MV-4-11 (cell line): ENCODE results near the gene GNB3.
A peak's percentile ranks its signal among the peaks of the same experiment; 100 is the strongest.

Experiments used
- DNase-seq: peaks from one replicate; lab custom pipeline; 2025; lab: John Stamatoyannopoulos, UW

GNB3 gene

DNA sequence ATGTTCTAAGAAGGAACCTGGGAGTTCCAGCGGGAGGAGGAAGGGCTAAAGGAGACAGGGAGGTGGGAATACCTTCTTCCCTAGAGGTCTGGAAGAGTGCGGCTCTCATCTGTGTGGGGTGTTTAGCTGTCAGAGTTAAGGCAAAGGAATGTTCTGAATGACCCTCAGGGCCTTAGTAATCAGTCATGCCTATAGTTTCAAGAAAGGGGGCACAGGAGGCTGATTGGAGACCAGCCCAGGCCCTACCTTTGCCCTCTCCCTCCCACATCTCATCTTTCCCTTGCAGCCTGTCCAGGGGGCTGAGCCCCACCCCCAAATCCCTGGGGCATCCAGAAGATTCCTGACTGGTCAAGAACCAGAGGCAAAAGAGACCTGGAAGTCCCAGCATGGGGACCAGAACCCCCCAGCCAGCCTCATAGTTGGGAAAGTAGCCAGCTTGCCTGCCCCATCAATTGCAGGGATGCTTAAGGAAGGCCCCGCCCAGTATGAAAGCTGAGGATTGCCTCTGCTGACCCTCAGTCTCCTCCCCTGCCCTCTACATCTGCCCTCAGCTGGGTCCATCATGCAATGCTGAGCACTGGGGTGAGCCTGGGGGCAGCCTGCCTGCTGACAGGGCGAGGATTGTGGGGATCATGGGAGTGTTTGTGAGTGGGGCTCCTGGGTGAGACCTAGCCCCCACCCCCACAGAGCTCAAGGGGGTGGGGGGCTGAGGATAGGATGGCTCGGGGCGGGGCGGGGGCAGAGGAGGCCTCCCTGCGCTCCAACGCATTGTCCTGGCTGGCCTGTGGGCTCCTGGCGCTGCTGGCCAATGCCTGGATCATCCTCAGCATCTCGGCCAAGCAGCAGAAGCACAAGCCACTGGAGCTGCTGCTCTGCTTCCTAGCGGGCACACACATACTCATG, 17.3 kb upstream of the GNB3 start:
- DNase-seq: no peak

DNA sequence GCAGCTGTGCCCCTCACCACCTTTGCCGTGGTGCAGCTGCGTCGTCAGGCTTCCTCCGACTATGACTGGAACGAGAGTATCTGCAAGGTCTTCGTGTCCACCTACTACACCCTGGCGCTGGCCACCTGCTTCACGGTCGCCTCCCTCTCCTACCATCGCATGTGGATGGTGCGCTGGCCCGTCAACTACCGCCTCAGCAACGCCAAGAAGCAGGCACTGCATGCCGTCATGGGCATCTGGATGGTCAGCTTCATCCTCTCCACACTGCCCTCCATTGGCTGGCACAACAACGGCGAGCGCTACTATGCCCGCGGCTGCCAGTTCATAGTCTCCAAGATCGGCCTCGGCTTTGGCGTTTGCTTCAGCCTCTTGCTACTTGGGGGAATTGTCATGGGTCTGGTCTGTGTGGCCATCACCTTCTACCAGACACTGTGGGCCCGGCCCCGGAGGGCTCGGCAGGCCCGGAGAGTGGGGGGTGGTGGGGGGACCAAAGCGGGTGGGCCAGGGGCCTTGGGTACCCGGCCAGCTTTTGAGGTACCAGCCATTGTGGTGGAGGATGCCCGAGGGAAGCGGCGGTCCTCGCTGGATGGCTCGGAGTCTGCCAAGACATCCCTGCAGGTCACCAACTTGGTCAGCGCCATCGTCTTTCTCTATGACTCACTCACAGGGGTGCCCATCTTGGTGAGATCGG, 16.5 kb upstream of the GNB3 start:
- DNase-seq: no peak

DNA sequence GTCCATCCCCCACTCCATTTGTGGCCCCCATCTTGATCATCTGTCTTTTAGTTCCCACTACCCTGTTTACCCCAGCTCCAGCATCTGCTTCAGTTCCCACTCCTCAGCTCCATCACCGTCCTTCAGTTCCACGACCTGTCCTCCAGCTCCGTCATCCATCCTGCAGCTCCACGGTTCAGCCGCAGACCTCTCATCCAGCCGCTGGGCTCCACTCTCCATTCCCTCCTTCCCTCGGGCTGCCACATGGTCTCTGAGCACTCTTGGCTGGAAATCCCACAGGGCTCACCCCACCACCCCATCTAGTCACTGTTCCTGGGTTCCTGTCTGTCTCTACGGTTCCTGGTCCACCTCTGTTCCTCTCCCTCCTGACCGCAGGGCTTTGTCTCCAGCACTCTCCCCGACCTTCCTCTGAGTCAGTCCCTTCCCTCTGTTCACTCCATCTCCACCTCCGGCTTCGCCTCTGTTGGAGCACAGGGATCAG, 15.8 kb upstream of the GNB3 start:
- DNase-seq: no peak

DNA sequence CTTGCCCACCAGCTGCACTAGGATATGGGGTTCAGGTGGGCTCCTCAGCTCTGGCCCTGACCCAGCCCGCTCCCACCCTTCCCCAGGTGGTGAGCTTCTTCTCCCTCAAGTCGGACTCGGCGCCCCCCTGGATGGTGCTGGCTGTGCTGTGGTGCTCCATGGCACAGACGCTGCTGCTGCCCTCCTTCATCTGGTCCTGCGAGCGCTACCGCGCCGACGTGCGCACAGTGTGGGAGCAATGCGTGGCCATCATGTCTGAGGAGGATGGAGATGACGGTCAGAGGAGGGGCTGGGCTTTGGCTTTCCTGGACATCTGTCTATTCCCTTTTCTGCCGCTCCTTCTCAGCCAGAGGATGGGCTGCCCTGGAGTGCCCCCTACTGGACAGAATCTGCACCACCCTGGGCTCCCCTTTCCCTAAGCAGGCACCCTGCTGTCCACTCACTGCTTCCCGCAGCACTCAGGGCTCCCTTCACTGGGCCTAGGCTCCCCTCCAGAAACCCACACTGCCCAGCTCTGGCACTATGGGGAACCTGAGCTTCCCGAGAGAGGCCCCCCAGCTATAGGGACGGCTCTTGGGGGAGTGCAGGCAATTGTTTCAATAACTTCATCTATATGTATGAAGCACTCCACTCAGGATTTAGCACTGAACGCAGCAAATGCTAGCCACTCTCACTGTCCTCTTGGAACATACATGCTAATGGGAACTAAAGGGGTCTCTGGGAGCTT, 15.2 kb upstream of the GNB3 start:
- peak; percentile 72 for DNase-seq

DNA sequence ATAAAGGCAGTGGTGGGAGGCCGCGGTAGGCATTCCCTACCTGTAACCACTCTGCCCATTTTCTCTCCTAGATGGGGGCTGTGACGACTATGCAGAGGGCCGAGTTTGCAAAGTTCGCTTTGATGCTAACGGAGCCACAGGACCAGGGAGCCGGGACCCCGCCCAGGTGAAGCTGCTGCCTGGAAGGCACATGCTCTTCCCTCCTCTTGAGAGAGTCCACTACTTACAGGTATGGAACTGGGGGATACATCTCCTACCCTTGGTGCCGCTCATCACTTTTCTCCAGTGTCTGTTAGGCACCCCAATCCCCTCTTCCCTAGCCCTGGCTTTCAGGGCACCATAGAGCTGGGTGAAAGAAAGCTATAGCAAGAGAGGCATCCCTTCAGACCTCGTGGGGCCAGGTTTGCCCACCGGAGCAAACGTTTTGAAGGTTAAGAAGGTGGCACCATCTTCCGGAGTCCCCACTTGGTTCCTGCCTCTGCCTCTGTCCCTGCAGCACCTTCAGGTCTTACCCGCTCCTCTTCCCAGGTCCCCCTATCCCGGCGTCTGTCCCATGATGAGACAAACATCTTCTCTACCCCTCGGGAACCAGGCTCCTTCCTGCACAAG, 14.5 kb upstream of the GNB3 start:
- no peak for DNase-seq

DNA sequence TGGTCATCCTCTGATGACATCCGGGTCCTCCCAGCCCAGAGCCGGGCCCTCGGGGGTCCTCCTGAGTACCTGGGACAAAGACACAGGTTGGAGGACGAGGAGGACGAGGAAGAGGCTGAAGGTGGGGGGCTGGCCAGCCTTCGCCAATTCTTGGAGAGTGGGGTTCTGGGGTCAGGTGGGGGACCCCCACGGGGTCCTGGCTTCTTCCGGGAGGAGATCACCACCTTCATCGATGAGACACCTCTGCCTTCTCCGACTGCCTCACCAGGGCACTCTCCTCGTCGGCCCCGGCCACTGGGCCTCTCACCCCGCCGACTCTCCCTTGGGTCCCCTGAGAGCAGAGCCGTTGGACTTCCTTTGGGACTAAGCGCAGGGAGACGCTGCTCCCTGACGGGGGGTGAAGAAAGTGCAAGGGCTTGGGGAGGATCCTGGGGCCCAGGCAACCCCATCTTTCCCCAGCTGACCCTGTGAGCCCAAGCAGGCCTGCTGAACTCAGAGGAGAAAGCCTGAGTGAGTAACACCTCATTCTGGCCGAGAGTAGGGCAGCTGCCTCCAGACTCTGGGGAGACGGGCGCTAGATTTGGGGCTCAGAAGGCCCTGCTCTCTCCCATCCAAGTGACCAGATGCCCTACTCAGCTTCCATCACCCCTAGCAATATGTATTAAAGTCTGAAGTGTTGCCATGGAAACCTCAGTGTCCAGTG, 13.8 kb upstream of the GNB3 start:
- no peak for DNase-seq

DNA sequence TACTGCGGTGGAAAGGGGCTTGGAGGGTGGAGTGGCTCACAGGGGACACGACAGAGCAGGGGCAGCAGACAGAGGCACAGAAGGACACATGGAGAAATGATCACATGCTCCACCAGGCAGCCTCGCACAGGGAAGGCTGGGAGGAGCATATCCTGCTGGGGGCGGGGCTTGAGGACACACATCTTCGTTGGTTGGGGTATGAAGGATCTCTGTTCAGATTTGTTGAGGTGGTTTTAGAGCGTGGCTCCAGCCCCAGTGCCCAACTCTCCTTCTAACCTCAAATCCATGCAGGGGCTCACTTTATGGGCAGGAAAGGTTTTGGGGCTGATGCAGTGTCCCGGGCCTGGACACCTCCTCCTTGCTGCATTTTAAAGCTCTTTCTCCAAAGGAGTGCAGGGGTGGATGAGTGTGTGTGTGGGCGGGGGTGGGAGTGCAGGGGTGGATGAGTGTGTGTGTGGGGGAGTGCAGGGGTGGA, 13.3 kb upstream of the GNB3 start:
- no peak for DNase-seq

DNA sequence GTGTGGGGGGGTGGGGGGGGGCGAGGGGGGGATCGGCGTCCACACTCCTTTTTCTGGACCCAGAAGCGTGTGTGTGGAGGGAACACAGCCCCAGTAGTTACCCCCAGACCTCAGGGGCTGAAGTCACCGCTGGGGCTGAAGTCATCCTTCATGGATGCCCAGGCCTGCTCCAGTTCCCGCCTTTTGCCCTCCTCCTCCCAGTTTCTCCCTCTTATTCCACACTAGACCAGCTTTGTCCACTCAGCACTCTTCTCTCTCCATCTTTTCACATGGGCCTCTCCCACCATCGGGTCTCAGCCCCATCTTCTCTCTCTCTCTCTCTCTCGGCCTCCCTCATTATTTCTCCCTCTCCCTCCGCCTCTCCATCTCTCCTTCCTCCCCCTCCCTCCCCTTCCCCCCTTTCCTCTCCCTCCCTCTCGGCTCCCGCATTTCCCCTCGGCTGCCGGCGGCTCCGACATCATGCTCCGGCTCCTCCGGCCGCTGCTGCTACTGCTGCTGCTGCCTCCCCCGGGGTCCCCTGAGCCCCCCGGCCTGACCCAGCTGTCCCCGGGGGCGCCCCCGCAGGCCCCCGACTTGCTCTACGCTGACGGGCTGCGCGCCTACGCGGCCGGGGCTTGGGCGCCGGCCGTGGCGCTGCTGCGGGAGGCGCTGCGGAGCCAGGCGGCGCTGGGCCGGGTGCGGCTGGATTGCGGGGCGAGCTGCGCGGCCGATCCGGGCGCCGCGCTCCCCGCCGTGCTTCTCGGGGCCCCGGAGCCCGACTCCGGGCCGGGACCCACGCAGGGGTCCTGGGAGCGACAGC, 12.5 kb upstream of the GNB3 start, which contains the start of gene P3H3:
Gene P3H3 (plus strand): TSS at position 426 of the 799 bp plus-strand sequence. CDS start 34 bp downstream, at position 460.
- no peak for DNase-seq

DNA sequence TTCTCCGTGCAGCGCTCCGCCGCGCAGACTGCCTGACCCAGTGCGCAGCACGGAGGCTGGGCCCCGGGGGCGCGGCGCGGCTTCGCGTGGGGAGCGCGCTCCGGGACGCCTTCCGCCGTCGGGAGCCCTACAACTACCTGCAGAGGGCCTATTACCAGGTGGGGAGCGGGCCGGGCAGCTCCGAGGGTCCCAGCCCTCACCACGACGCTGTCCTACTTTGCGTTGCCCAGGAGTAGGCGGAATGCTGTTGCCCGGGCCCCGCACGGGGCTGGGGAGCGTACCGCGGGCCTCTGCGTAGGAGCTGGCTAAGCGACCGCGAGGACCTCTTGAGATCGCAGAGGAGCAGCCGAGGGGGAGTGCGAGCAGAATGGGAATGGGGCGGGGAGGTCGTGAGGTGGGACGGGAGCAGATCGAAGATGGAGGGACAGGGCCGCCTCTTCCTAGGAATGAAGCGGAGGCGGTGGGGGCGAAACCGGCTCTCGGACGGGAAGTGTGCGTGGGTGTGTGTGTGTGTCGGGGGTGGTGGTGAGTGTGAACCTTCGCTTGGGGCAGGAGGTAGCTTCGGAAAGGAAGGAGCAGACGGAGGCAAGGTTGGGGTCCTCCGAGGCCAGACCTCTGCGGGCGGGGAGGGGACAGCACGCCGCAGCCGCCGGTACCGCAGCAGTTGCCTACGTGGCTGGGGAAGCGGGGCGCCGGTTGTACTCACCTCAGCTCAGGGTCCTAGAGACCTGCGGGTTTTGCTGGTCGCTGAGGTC, 11.8 kb upstream of the GNB3 start:
- DNase-seq: no peak

DNA sequence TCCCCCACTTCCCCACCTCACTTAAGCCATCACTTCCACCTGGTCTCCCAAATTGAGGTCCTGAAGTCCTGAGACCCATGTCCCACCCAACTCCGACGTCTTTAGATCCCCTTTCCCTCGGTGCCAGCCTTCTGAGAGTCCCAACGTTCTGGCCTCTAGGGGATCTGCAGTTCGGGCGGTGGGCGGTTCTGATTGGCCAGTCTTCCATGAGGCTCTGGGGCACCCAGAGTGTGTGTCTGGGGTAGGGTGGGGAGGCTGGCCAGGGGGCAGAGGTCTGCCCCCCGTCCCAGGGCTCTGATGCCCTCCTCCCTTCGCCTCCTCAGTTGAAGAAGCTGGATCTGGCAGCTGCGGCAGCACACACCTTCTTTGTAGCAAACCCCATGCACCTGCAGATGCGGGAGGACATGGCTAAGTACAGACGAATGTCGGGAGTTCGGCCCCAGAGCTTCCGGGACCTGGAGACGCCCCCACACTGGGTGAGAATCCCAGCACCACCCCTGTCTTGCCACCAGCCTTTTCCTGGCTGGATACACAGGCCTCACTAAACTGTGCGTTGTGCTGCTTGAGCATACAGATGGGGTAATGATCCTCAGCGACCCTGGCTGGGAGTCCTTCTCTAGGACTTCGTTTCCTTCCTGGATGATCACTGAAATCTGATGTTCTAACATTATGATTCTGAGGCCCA, 11.0 kb upstream of the GNB3 start:
- DNase-seq: no peak

DNA sequence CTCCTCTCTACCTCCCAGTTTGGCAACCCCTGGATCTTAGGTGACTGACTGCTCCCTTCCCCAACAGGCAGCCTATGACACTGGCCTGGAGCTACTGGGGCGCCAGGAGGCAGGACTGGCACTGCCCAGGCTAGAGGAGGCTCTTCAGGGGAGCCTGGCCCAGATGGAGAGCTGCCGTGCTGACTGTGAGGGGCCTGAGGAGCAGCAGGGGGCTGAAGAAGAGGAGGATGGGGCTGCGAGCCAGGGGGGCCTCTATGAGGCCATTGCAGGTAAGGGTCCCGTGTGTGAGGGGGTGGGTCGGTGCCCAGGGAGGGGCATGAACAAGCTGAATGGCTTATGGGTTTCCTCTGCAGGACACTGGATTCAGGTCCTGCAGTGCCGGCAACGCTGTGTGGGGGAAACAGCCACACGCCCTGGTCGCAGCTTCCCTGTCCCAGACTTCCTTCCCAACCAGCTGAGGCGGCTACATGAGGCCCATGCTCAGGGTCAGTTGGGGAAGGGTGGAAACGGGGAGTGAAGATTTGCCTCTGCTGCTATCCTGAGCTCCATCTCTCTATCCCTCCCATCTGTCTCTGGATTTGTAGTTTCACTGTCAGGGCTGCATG, 10.3 kb upstream of the GNB3 start:
- DNase-seq: no peak

DNA sequence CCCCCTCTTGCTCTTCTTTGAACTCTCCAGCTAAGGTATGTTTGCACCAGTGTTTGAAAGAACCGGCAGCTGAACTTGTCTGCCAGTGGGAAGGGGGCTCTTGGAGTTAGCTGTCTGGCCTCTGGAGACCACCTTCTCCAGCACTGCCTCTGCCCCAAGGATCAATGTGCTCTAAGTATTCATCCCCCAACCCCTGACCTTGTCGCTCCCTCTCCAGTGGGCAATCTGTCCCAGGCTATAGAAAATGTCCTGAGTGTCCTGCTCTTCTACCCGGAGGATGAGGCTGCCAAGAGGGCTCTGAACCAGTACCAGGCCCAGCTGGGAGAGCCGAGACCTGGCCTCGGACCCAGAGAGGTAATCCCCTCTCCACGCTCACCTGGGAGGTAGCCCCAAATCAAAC, 9.7 kb upstream of the GNB3 start:
- DNase-seq: no peak

DNA sequence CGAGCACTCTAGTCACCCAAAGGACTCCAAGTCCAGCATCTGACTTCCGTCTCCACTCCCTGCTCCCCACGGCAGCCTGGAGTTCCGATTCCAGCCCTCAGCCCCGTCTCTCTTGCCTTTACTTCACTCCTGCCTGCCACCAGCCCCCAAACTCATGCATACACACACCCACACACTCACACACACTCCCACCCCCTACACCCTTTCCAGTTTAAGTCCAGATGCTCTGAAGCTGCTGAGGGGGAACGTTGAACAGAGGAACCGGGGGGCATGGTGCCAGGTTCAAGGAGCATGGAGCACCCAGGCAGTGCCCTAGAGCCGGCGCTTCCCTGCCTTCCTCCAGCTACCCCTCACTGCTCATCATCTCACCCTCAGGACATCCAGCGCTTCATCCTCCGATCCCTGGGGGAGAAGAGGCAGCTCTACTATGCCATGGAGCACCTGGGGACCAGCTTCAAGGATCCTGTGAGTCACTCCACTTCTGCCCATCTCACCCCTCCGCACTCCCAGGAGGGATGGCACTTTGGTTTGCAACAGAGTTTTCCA, 9.2 kb upstream of the GNB3 start:
- no peak for DNase-seq

DNA sequence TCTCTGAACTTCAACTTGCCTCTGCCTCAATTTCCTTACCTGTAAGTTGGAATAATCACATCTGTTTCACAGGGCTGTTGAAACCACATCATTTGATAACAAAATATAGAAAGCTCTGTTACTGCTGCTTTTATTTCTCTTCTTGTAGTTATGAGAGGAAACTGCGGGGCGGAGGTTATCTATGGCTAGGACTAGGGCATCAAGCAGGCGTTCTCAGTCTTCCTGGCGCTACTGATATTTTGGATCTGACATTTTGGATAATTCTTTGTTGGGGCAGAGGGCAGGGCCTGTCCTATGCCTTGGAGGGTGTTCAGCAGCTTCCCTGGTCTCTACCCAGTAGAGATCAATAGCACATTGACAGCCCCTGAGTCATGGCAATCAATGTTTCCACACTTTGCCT, 8.6 kb upstream of the GNB3 start:
- DNase-seq: no peak

DNA sequence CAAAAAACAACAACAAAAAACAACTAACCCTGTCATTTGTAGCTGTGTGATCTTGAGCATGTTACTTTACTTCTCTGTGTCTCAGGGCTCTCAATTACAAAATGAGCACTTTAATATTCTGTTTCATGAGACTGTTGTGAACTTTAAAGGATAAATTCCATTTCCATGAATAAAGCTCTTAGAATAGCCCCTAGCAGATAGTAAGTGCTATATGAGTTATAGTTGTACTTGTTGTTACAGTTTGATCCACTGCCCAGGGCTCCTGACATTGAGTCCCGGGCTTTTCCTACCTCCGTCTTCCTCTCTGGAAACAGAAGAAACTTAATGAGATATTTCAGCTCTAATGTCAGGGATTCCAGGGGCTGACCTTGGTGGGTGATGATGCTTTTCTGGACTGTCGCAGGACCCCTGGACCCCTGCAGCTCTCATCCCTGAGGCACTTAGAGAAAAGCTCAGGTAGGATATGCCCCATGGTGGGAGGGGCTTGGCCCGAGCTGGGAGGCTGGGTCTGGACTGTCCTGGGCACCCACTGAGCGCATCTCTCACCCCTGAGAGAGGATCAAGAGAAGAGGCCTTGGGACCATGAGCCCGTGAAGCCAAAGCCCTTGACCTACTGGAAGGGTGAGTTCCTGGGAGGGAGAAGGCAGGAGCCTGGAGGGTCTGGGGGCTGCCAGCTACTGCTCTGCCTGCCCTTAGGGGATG, 7.4 kb upstream of the GNB3 start:
- no peak for DNase-seq

DNA sequence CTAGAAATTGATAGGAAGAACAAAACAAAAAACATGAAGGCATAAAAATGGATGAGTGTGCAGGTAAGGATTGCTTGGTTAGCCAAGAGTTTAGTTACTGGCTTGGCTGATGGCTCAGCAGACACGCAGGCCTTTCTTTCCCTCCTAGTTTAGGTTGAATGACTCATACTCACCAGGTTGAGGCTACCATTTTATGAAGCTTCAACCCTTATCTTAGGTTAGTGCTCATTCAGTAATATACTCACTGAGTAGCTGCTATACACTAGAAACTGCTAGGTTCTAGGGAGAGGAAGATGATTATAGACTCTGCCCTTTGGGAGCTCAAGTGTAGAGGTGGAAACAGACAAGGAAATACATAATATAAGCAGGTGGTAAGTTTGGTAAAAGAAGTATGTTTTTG, 6.5 kb upstream of the GNB3 start:
- no peak for DNase-seq

DNA sequence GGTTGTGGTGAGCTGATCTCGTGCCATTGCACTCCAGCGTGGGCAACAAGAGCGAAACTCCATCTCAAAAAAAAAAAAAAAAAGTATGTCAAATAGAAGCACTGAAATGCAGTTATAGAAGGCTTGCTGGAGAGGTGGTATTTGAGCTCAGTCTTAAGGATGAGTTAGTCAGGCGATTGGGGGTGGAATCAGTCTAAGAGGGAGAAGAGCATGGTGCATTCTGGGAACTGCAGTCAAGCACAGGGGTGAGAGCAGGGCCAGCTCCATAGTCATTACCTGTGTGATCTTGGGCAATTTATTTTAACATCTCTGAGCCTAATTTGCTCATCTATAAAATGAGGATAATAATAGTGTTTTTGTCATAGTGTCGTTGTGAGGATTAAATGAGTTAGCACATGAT, 5.9 kb upstream of the GNB3 start:
- no peak for DNase-seq

DNA sequence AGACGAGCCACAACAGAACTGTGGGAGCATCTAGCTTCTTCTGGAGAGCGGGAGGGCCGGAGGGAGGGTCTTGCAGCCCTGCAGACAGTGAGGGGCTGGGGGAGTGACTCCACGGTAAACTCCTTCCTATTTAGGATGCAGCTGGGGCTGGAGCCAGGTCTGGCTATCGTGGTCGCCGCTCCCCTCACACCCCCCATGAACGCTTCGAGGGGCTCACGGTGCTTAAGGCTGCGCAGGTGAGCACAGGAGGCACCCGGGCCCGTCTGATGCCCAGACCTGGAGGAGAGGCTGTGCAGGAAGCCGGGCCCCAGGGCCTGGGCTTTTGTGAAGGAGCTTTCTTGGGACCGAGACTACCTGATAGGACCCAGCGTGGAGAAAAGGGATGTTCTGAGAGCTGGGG, 3.9 kb upstream of the GNB3 start:
- no peak for DNase-seq
